Endothelial cell of umbilical vein (primary cell): ENCODE results near the gene CELF1.

Experiments used
- POLR2A ChIP-seq: IDR thresholded peaks from 2 replicates; pipeline ENCODE4 v1.6.1; 2012; ENCODE audit warnings: low read depth, mild to moderate bottlenecking, control low read depth, low read length
- POLR2AphosphoS5 ChIP-seq: IDR thresholded peaks from 2 replicates; pipeline ENCODE4 v1.6.1; 2012; ENCODE audit warnings: low read depth, mild to moderate bottlenecking, control low read depth, low read length, moderate library complexity; ENCODE audit not compliant: insufficient read depth
- TF ChIP-seq, protein P1 (sequence below), 2 donors: IDR thresholded peaks; 1 replicate in 1 of 2; 2 replicates in 1 of 2; pipeline ENCODE4 v1.5.1; 2011; ENCODE audit warnings: low read length in 2 of 2, mild to moderate bottlenecking in 2 of 2, moderate library complexity in 2 of 2, control low read depth in 1 of 2, inconsistent platforms in 1 of 2, low read depth in 1 of 2; ENCODE audit not compliant: insufficient read depth in 1 of 2; ENCODE audit errors: extremely low read depth in 1 of 2

DNA sequence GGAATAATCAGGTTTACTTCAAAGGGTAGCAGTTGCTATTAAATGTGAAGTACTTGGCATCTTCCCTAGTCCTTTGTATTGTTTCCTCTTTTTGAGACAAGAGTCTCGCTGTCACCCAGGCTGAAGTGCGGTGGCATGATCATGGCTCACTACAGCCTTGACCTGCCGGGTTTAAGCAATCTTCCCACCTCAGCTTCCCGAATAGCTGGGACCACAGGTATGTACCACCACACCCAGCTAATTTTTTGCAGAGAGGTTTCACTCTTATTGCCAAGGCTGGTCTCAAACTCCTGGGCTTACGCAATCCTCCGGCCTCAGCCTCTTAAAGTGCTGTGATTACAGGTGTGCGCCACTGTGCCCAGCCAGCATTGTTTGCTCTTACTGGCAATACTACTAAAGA, 67.8 kb downstream of the CELF1 start:
- TF ChIP-seq, protein P1, sequence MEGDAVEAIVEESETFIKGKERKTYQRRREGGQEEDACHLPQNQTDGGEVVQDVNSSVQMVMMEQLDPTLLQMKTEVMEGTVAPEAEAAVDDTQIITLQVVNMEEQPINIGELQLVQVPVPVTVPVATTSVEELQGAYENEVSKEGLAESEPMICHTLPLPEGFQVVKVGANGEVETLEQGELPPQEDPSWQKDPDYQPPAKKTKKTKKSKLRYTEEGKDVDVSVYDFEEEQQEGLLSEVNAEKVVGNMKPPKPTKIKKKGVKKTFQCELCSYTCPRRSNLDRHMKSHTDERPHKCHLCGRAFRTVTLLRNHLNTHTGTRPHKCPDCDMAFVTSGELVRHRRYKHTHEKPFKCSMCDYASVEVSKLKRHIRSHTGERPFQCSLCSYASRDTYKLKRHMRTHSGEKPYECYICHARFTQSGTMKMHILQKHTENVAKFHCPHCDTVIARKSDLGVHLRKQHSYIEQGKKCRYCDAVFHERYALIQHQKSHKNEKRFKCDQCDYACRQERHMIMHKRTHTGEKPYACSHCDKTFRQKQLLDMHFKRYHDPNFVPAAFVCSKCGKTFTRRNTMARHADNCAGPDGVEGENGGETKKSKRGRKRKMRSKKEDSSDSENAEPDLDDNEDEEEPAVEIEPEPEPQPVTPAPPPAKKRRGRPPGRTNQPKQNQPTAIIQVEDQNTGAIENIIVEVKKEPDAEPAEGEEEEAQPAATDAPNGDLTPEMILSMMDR (IDR thresholded peaks at IDR 0.05; ENCODE audit: extremely low read depth in 1 of 2, insufficient read depth in 1 of 2, low read depth in 1 of 2, low read length in 2 of 2) = no peak
- TF ChIP-seq POLR2AphosphoS5 (no peak), POLR2A (no peak)
